PC-9 (cell line): ENCODE results near the gene DNAJC15. TPM values are rescaled to one million over a fixed set of nuclear protein-coding genes. Genes with fewer than 3 reads are reported as not detected.
A peak's percentile ranks its signal among the peaks of the same experiment; 100 is the strongest.

ENCODE experiments used
- BruUV-seq: library from RNA; stranded (reverse); fragments of 400-500 nt; replicated peaks from 2 replicates; lab custom pipeline; 2021; lab: Mats Ljungman, UMichigan
- CTCF ChIA-PET: fragments of 300-600 bp; sonication (Branson Sonifier 250); formaldehyde crosslinking; loops from one replicate; lab custom pipeline; 2022; ENCODE audit warnings: antibody characterized with exemption; lab: Charles Lee
- POLR2A ChIA-PET: fragments of 300-600 bp; sonication (Branson Sonifier 250); formaldehyde crosslinking; loops from one replicate; lab custom pipeline; 2022; ENCODE audit warnings: antibody characterized with exemption; ENCODE audit not compliant: unreplicated experiment; lab: Charles Lee
- DNase-seq, 2 experiments: peaks; one replicate each; pipeline versions ENCODE4 v3.0.0 to v3.0.0-alpha.2; 2015 to 2022; ENCODE audit warnings: mixed read lengths in 1 of 2
- H2AFZ ChIP-seq: fragments of 200-600 bp; sonication (generic); 2 replicates; pipeline ENCODE4 v1.8.1; 2017; ENCODE audit warnings: antibody characterized with exemption
- H3F3A ChIP-seq: fragments of 200-600 bp; sonication (generic); 2 replicates; pipeline ENCODE4 v1.8.1; 2017; ENCODE audit warnings: antibody characterized with exemption, mild to moderate bottlenecking, low read depth; ENCODE audit not compliant: insufficient read depth
- H3K27ac ChIP-seq: fragments of 200-600 bp; sonication (generic); 2 replicates; pipeline ENCODE4 v1.6.1; 2016; ENCODE audit warnings: mixed run types
- H3K27me3 ChIP-seq: fragments of 200-600 bp; sonication (generic); 2 replicates; pipeline ENCODE4 v1.6.1; 2016; ENCODE audit warnings: low read depth, mixed run types; ENCODE audit not compliant: insufficient read depth
- H3K36me3 ChIP-seq: fragments of 200-600 bp; sonication (generic); 2 replicates; pipeline ENCODE4 v1.6.1; 2016; ENCODE audit warnings: low read depth, mixed run types
- H3K4me1 ChIP-seq: fragments of 200-600 bp; sonication (generic); replicated peaks from 2 replicates; pipeline ENCODE4 v1.6.1; 2016; ENCODE audit warnings: mixed run types; ENCODE audit not compliant: insufficient read depth
- H3K4me2 ChIP-seq: fragments of 200-600 bp; sonication (generic); 2 replicates; pipeline ENCODE4 v1.6.1; 2017; ENCODE audit warnings: mixed run types
- H3K4me3 ChIP-seq: fragments of 200-600 bp; sonication (generic); 2 replicates; pipeline ENCODE4 v1.6.1; 2016; ENCODE audit warnings: mixed run types
- H3K79me2 ChIP-seq: fragments of 200-600 bp; sonication (generic); 2 replicates; pipeline ENCODE4 v1.6.1; 2017; ENCODE audit warnings: low read depth, mixed run types
- H3K9me2 ChIP-seq: fragments of 200-600 bp; sonication (generic); 2 replicates; pipeline ENCODE4 v1.8.1; 2017; ENCODE audit warnings: mild to moderate bottlenecking; ENCODE audit not compliant: insufficient read depth
- H3K9me3 ChIP-seq: fragments of 200-600 bp; sonication (generic); 2 replicates; pipeline ENCODE4 v1.8.1; 2016; ENCODE audit warnings: low read depth; ENCODE audit not compliant: insufficient read depth
- H4K20me1 ChIP-seq: fragments of 200-600 bp; sonication (generic); 2 replicates; pipeline ENCODE4 v1.8.1; 2017; ENCODE audit not compliant: insufficient read depth
- CTCF ChIP-seq: fragments of 200-600 bp; sonication (generic); conservative IDR thresholded peaks from 2 replicates; pipeline ENCODE4 v1.6.1; 2017; ENCODE audit warnings: mixed run types, antibody characterized with exemption, mild to moderate bottlenecking, moderate library complexity
- EZH2 ChIP-seq: fragments of 200-600 bp; sonication (generic); IDR thresholded peaks from 2 replicates; pipeline ENCODE4 v1.8.0; 2017; ENCODE audit warnings: antibody characterized with exemption, low read depth
- intact Hi-C: fragments of 100-400 bp; cut with micrococcal nuclease; formaldehyde crosslinking; loops from one replicate; pipeline ENCODE4 v1.10.0; 2022; ENCODE audit not compliant: unreplicated experiment
- total RNA-seq: library from RNA; stranded (reverse); gene quantifications from 2 replicates; pipeline ENCODE4 v1.2.3, GENCODE V29; 2021

DNAJC15 gene
- total RNA-seq, 1 experiment from 2014 or later, result 14.8 TPM

DNA sequence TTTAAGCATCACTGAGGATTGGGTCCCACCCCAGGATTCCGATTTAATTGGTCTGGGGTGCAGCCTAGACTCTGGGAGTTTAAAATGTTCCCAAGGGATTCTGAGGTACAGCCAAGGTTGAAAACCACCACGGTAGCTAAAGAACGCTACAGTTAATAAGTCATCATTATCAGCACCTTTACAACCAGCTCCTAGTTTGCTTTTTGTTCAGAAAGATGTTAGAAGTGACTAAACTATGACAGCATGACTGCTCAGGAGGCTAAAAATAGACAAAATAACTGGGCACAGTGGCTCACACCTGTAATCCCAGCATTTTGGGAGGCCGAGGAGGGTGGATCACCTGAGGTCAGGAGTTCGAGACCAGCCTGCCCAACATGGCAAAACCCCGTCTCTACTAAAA lies 19.7 kb upstream of the DNAJC15 start:
- DNase-seq, result no peak
- intact Hi-C loops, result no loop called here
- no peak overlapping the region for H2AFZ ChIP-seq

DNA sequence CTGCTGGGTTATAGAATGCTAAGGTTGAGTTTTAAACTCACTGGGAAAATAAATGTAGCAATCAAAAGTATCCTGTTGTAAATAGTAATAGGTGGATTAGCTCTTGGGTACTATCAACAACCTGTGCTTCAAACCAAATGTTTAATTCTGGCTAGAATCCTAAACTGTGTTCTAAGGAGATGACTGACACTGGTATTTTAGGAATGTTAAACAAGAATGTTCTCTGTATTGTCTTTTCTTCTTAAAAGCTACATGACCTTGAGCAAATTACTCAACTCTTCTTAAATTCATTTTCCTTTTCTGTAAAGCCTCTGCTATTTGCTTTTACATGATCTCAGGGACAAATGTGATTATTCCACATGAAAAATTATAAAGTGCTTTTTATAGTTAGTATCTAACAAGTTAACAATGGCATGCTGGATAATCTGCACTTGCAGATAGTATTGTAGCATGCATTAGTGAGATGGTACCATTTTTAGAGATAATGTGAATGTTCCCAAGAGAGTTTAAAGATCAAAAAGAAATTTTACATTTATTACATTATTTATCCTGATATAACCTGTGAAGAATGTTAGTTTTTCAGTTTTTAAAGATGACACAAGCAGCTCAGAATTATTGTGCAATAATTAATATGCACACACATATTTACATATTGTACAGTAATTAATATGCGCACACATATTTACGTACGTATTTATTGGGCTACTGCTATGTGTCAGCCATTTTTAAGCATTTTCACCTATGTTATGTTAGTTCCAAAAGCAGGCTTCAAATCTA lies 17.7 kb upstream of the DNAJC15 start:
- Histone ChIP-seq H3K79me2 (no peaks in the 10 kb centered on the region), H3K9me3 (no peaks in the 10 kb centered on the region), H2AFZ (no peak overlapping the region), H3K4me2 (peak overlapping the region; percentile 38), H3K27me3 (no peaks in the 10 kb centered on the region), H3K4me1 (peaks cover 34% of the 10 kb centered on the region), H4K20me1 (no peaks in the 10 kb centered on the region), H3K4me3 (no peak overlapping the region), H3K27ac (peak overlapping the region; percentile 47), H3K36me3 (no peaks in the 10 kb centered on the region), H3F3A (peaks cover 31% of the 10 kb centered on the region), H3K9me2 (no peaks in the 10 kb centered on the region)
- TF ChIP-seq CTCF (no peak), EZH2 (no peak)
- no TSS peak for BruUV-seq
- ChIA-PET POLR2A (no interaction called here), CTCF (no interaction called here)
- intact Hi-C loops, result loop anchor here (1.0 kb wide), 1 partner anchor 9 kb away; no protein-coding TSS in a partner anchor
- DNase-seq, result peak in 1 of 2 experiments; percentile 62

More for the DNA sequence above, 19.7 kb upstream of the DNAJC15 start:
- CTCF ChIA-PET, result no interaction called here
- no peaks in the 10 kb centered on the region for H3K79me2 ChIP-seq
- peaks cover 31% of the 10 kb centered on the region for H3F3A ChIP-seq
- H3K4me3 ChIP-seq, result no peak overlapping the region
- H4K20me1 ChIP-seq, result no peaks in the 10 kb centered on the region
- no peaks in the 10 kb centered on the region for H3K9me2 ChIP-seq
- no peak overlapping the region for H3K4me2 ChIP-seq
- H3K27ac ChIP-seq, result no peak overlapping the region
- no peaks in the 10 kb centered on the region for H3K27me3 ChIP-seq
- peaks cover 34% of the 10 kb centered on the region for H3K4me1 ChIP-seq
- no TSS peak for BruUV-seq
- no peaks in the 10 kb centered on the region for H3K9me3 ChIP-seq
- no peak for TF ChIP-seq CTCF
- TF ChIP-seq EZH2, result no peak
- H3K36me3 ChIP-seq, result no peaks in the 10 kb centered on the region
- POLR2A ChIA-PET, result no interaction called here

DNA sequence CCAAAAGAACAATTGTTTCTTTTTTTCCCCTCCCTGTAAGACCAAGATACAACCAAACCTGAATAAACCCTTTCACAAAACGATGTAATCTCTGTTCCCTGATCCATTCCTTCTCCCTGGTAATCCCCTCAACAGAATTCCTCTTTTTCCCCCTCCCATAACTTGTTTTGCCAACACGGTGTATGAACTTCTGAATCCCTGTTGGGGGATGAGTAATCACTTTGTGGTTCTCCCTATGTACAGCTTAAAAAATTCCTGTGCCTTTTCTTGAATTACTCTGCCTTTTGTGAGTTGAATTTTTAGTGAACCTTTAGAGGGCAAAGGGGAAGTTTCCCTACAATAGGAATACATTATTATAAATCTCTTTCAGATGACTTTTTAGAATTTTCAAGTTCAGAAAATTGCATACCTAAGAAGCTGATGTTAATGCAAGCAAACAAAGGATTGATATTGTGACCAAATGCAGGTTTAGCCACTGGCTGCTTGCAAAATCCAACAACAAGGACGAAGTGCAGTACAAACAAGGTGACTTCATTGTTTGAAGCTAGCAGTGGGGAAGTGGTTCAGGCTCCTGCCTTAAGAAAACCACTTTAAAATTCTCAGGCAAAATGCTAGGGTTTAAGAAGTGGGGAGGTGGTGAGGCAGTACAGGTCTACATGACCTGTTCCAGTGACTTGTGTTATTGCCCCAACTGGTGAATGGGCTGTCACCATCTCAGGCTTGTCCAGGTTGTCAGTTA lies 16.3 kb upstream of the DNAJC15 start:
- H3K4me1 ChIP-seq, result peaks cover 34% of the 10 kb centered on the region

More for the DNA sequence above, 16.3 kb upstream of the DNAJC15 start:
- Histone ChIP-seq H3K4me3 (no peak overlapping the region), H3F3A (peaks cover 31% of the 10 kb centered on the region), H3K36me3 (no peaks in the 10 kb centered on the region), H3K4me2 (peak overlapping the region; percentile 59), H3K9me2 (no peaks in the 10 kb centered on the region), H3K27me3 (no peaks in the 10 kb centered on the region), H4K20me1 (no peaks in the 10 kb centered on the region), H2AFZ (no peak overlapping the region), H3K27ac (peak overlapping the region; percentile 62), H3K9me3 (no peaks in the 10 kb centered on the region), H3K79me2 (no peaks in the 10 kb centered on the region)
- no TSS peak for BruUV-seq
- TF ChIP-seq EZH2, result no peak
- TF ChIP-seq CTCF, result no peak
- POLR2A ChIA-PET, result interaction anchor here (0.5 to 0.7 kb wide), 2 partner anchors 10 to 20 kb away, joined by 6 to 7 read pairs; no protein-coding TSS in a partner anchor
- intact Hi-C loops, result no loop called here
- peak in 1 of 2 experiments; percentile 49 for DNase-seq
- CTCF ChIA-PET, result no interaction called here
